H1 (cell line): ENCODE results near the gene F10. TPM values are rescaled to one million over a fixed set of nuclear protein-coding genes. Genes with fewer than 3 reads are reported as not detected.

Source experiments
- BCL11A ChIP-seq, 2 experiments: IDR thresholded peaks; one replicate each; pipeline ENCODE4 v1.6.1; 2011; ENCODE audit warnings: low read depth in 2 of 2, low read length in 2 of 2, mild to moderate bottlenecking in 2 of 2
- CHD7 ChIP-seq: fragments of 300-600 bp; sonication (generic); IDR thresholded peaks from 2 replicates; pipeline ENCODE4 v1.7.1; 2012; ENCODE audit warnings: low read length, moderate library complexity, mild to moderate bottlenecking, inconsistent platforms; ENCODE audit not compliant: insufficient replicate concordance
- CREB1 ChIP-seq: IDR thresholded peaks from 2 replicates; pipeline ENCODE4 v1.6.1; 2012; ENCODE audit warnings: inconsistent platforms
- HDAC2 ChIP-seq, 2 experiments: fragments of 300-600 bp in 1 of 2; sonication (generic) in 1 of 2; IDR thresholded peaks; 2 replicates each; pipeline ENCODE4 v1.6.1; 2011 to 2012; ENCODE audit warnings: low read depth in 2 of 2, low read length in 2 of 2, mild to moderate bottlenecking in 2 of 2, moderate library complexity in 2 of 2, borderline replicate concordance in 1 of 2, inconsistent platforms in 1 of 2
- NRF1 ChIP-seq: IDR thresholded peaks from 2 replicates; pipeline ENCODE4 v1.6.1; 2011; ENCODE audit warnings: mild to moderate bottlenecking, low read depth, low read length, improper control_type of control experiment
- RNF2 ChIP-seq: fragments of 200-900, 300-1000 bp; sonication (generic); IDR thresholded peaks from 2 replicates; pipeline ENCODE4 v1.7.1; 2016; ENCODE audit warnings: borderline replicate concordance, low read depth, mild to moderate bottlenecking, antibody characterized with exemption, low read length; ENCODE audit not compliant: poor library complexity, severe bottlenecking; ENCODE audit errors: missing control alignments
- SAP30 ChIP-seq: fragments of 300-600 bp; sonication (generic); IDR thresholded peaks from 2 replicates; pipeline ENCODE4 v1.7.1; 2012; ENCODE audit warnings: low read length, moderate library complexity, mild to moderate bottlenecking, inconsistent platforms; ENCODE audit not compliant: insufficient read depth, insufficient replicate concordance
- TEAD4 ChIP-seq: IDR thresholded peaks from 2 replicates; pipeline ENCODE4 v1.6.1; 2012; ENCODE audit warnings: low read depth, low read length, inconsistent platforms, mixed read lengths
- polyA plus RNA-seq, 7 experiments: library from polyadenylated mRNA; depleted of rRNA in 3 of 7; stranded (reverse) in 5 of 7; unstranded in 2 of 7; fragments of >200 nt in 5 of 7; fragments of 200-250 nt in 2 of 7; gene quantifications; 1 replicate in 5 of 7; 2 replicates in 1 of 7; 4 replicates in 1 of 7; pipeline versions ENCODE4 v1.2.1 to v1.2.3, GENCODE V29; 2011 to 2013; ENCODE audit warnings: missing spikeins in 2 of 7, mixed read lengths in 2 of 7
- total RNA-seq: library from RNA; stranded (reverse); fragmentation: NEBNext Ultra II Directional; extraction: Animal tissue kit (Norgen Biotek cat#: 25700); gene quantifications from 2 replicates; pipeline ENCODE4 v1.2.1, GENCODE V29; 2021

Gene F10
- total and polyA plus RNA-seq, 2 of the 8 experiments (the other 6 are each of a cell fraction or from before 2014, with no cell fraction given) = 2.0 to 4.2 TPM

- TF ChIP-seq CHD7 (no peak), RNF2 (no peak), TEAD4 (no peak), BCL11A (IDR thresholded peaks at IDR 0.05; ENCODE audit: low read depth in 2 of 2, low read length in 2 of 2) (no peak), HDAC2 (IDR thresholded peaks at IDR 0.05; ENCODE audit: borderline replicate concordance in 1 of 2, low read depth in 2 of 2, low read length in 2 of 2) (no peak), SAP30 (no peak), CREB1 (no peak), NRF1 (no peak)
Measured at GRCh38 chr13:113077953-113078901, 44.4 kb upstream of the F10 start (continued).
